Suppressor macrophage treated with lipopolysaccharide for 1 hour (primary cell): Measurements from ENCODE around the gene DCDC2B.
"Not testable (repeated sequence)": the region's sequence is repeated elsewhere in the genome, so short reads cannot be mapped to it uniquely, and the experiment has no call there.

Source experiments
- DNase-seq, 3 donors: peaks; one replicate each; pipeline ENCODE4 v3.0.0-alpha.2; 2020 to 2022

Gene DCDC2B

DNA sequence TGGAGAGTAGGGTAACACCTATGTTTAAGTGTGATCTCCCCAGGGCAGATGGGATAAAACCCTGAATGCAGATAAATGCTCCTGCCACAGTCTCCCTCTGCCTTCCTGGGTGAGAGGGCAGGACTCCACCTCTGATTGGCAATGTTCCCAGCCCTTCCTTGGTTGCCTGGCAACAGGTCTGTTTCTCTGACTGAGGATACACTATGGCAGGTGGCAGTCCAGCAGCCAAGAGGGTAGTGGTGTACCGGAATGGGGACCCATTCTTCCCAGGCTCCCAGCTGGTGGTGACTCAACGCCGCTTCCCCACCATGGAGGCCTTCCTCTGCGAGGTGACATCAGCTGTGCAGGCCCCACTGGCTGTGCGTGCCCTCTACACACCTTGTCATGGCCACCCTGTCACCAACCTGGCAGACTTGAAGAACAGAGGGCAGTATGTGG, at the start of gene DCDC2B:
Gene DCDC2B, plus strand, starts transcription at position 199 of the 438 bp plus-strand sequence. Its CDS starts 5 bp downstream, at position 204.
- DNase-seq, result no peak

DNA sequence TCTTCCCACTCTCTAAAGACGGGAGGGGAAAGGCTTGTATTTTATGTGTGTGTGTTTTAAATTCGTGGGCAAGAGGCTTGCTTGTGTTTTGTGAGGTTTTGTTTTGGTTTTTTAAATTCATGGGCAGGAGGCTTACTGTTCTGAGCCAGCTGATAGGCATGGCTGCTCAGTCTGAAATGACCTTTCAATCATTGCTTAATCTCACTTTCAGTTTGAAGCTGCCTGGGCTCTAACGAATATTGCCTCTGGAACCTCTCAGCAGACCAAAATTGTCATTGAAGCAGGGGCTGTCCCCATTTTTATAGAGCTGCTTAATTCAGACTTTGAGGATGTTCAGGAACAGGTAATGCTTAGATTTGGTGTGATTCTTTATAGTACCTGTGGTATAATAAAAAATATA, 49.7 kb upstream of the DCDC2B start:
- DNase-seq, result no peak

DNA sequence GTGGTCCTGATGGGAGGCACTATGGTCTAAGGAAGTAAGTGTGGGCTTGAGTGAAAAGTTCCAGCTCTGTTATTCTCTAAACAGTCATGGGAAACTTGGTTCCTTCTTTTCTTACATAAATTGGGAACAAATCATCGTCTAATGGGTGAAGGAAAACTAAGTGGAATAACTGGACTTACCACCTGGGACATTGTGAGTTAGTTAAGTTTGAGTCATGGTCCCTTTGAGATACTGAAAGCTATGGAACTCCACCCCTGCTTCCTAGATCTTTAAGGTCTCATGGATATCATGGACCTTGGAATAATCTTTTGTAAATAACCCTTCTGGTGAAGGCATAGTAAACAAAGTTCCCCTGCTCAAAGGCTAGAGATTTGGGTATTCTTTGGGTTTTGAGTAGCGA, 45.5 kb upstream of the DCDC2B start:
- no peak for DNase-seq

DNA sequence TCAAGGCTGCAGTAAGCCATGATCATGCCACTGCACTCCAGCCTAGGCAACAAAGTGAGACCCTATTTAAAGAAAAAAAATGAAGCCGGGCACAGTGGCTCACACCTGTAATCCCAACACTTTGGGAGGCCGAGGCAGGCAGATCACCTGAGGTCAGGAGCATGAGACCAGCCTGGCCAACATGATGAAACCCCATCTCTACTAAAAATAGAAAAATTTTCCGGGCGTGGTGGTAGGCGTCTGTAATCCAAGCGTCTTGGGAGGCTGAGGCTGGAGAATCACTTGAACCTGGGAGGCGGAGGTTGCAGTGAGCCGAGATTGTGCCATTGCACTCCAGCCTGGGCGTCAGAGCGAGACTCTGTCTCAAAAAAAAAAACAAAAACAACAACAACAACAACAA, 43.3 kb upstream of the DCDC2B start:
- not testable (repeated sequence) for DNase-seq

DNA sequence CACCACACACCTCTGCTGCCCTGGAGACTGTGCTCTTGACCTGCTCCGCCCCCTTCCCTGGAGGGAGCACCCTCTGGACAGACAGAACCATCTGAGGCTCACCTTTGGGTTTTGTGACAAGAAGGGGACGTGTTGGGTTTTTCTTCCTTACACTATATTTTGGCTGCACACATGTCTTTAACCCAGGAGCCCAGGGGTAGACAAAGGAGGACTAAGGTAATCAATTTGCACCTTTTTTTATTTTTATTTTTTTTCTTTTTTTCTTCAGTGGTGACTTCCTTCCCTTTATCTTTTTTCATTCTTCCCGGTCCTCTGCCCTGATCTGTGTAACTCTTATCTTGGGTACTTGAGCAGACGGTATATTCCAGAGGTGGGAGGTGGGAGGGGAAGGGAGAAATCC, 37.9 kb upstream of the DCDC2B start:
- DNase-seq, result no peak

DNA sequence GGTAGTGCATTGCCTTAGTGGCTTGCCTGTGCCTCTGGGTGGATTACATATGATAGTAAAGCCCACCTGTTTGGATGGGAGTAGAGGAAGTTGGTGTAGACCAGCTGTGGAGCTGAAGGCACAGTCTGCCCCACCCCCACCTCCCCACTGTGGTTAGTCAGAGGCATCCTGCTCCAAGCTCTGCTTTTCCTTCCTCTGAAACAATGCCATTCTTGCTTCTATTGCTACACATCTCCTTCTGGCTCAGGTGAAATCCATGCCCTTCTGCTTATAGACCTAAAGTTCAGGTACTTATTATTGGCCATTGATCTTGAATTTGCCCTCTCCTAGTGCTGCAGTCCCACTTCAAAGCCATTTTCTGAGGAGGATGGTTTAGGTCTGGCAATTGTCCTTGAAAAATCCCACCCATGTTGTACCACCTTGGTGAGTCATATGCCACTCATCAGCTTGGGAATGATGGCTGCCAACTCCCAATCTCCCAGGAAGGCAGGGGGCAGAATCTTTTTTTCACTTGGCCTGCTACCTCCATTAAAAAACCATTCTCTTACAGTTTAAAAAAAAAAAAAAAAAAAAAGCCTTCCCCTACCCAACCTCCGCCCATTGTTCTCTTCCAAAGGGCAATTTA, 36.2 kb upstream of the DCDC2B start:
- DNase-seq, result no peak

DNA sequence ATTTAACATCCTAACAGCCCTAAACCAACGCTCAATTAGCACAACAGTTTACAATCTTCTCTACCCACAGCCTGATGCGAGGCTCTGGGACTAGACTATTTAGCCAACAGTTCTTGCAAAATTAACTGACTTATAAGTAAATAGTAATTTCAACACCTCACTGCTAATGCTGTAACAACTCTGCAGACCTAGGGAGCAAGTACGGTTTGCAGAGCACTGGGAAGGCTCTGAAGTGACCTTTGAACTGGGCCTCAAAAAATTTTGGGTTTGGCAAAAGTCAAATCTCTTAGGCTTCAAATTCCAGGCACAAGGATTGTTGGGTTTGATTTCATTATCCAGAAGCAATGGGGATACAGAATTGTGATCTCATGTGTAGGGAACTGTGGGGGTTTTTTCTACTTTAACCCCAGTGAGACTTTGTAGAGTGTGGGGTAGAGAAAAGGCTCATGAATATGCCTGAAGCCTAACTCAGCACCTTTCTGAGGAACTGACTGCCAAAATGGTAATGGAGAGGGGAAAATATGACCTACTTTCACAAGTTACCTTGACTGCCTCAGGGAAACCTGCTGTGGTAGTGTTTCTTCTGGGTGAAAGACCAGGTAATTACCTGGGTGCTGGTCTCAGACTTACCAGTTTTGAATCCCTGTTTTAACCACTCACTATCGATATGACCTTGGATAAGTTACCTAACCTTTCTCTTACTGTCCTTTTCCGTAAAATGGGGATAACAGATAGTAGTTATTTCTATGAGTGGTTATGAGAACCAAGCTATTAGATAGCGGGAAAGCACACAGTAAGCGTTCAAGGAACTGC, 30.3 kb upstream of the DCDC2B start:
- DNase-seq, result peak; percentile 26 to 39 (median 38)

DNA sequence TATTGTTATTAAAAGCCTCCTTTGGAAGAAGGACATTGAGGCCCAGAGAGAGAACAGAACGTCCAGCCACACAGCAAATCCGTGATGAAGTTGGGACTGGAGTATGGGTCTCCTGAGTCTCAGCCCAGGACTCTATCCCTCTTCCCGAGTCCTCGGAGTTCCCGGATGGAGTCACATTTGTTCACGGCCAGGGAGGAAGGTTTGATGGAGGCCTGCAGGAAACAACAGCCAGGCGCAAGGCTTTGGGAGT, 29.8 kb upstream of the DCDC2B start:
- DNase-seq, result no peak

DNA sequence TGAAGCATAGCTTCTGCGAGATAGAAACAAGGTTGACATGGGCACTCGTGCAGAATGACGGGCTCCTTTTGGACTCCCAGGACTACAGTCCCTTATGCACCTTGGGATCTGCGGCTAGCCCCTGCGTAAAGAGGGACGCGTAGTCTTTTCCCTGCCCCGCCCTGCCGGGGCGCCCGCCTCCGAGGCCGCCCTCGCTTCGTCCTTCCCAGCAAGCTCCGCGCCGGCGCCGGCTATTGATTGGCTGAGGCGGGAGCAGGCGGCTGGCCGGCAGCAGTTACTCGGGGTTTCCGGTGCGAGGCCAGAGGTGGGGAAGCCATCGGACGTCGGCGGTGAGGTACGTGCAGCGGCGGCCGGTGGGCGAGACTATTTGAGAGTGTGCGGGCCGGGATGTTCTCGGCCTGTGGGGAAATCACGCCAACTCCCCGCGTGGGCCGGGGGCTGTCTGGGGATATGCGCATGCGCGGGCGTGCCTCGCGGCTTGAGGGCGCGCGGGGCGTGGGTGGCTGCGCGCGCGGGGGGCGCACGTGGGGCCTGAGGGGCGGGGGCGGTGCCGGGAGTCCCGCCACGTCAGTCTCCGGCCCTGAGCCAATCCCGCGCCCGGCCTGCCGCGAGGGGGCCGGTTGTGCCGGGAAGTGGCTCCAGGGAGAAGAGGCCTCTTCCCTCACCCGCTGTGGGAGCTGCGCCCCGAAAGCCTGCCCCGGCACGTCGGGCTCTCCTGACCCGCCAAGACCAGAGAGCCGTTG, 29.3 kb upstream of the DCDC2B start, which contains the start of gene TXLNA:
Gene TXLNA, plus strand, starts transcription at position 233 of the 743 bp plus-strand sequence. CDS start 671 bp downstream, outside the sequence.
- peak; percentile 94 to 99 (median 97) for DNase-seq

DNA sequence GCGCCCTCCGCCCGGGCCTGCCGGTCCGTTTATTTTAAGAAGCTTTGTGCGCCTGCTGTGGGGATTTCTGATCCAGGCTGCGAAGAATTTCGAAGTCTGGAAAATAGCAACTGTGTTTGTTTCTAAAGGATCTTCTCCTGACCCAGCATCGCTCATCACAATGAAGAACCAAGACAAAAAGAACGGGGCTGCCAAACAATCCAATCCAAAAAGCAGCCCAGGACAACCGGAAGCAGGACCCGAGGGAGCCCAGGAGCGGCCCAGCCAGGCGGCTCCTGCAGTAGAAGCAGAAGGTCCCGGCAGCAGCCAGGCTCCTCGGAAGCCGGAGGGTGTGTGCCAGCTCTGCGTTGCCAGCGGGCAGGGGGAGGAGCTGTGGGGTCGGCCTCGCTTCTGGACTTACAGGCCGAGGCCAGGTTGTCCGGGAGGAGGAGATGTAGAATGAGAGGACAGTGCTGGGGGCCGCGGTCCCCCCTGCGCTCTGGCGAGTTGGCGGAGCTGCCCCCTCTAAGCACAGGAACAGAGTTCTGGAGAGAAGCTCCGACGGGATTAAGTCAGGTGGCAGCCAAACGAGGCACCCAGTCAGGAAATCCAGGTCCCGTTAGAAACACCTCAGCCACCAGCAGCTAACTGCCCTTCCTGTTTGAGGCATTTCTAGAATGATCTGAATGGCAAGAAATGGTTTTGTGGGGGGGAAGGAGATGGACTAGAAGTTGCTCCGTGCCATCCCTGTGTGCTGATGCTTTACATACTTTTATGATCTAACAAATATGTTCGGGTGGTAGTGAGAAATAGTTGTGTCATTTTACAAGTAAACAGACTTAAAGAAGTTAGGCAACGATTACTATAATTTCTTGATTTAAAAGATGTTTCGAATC, 28.5 kb upstream of the DCDC2B start:
- peak; percentile 47 to 69 (median 63) for DNase-seq

DNA sequence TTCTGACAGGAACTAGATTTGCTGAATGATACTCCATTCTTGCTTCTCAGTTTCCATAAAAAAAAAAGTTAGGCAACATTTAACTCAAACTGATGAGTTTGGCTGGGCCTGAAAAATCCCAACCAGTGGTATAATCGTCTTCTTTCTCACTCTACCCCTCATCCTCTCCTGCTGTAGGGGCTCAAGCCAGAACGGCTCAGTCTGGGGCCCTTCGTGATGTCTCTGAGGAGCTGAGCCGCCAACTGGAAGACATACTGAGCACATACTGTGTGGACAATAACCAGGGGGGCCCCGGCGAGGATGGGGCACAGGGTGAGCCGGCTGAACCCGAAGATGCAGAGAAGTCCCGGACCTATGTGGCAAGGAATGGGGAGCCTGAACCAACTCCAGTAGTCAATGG, 27.8 kb upstream of the DCDC2B start:
- no peak for DNase-seq

DNA sequence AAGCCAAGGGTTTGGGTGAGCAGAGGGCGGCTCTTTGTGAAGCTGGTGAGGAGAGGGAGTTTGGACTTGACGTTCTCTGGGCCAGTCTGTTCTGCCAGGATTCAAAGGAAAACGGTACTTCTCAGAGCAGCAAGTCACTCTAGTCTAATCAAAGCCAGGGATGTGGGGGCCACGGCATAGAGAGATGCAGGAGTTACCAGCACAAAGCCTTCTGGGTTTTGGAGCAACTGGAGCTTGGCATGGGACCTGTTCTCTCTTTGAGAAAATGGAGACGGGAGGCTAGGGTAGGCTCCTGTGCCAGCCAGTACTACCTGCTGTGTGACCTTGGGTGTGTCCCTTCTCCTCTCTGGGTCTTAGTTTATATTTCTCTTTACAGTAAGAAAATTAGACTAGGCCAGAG, 27.3 kb upstream of the DCDC2B start:
- no peak for DNase-seq

DNA sequence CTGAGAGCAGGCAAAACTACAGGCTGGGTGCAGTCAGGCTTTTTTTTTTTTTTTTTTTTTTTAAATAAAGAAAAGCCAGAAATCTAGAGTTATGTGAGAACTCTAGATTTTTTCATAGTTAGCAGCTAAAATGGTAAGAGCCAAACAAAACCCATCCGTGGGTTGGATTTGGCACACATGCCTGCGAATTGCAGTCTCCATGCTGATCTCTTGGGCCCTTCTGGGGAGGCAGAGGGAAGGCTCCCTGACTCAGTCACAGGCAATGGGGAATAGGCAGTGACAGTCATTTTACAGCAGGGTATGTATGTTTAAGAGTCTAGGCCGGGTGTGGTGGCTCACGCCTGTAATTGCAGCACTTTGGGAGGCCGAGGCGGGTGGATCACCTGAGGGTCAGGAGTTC, 26.8 kb upstream of the DCDC2B start:
- DNase-seq, result no peak

DNA sequence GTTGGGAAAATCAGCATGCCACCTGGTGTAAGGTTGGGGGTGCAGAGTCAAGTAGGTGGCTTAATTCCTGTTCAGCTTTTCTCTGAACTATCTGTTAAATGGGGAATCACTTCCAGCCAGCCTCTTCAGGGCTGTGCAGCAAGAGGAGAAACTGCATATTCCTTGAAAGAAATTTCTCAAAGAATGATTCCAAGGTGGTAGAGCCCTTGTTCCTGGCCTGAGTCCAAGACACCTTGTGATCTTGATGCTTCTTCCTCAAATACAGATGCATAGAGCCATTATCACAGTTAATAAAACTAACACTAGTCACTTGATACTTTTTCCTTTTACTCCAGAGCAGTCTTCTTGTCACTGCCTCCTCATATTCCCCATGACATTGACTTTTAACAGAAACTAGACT, 24.2 kb upstream of the DCDC2B start:
- DNase-seq, result peak in 2 of 3 donors; percentile 23 to 28

DNA sequence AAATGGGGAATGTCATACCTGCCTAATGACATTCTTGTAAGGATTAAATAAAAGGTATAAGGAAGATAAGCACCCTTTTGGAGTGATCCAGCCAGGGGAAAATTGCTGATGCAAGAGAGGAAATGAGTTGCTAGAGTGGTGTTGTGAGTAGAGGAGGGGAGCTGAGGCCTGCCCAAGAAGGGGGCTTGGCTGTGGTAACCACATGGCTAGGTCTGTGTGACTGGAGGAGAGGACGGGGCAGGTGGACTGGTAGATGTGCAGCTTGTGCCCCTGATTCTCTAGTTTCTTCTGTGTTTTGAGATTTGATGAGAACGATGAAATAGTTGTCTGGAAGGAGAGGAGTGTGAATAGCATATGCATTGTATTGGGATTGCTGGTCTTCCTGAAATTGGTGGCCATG, 22.8 kb upstream of the DCDC2B start:
- no peak for DNase-seq

DNA sequence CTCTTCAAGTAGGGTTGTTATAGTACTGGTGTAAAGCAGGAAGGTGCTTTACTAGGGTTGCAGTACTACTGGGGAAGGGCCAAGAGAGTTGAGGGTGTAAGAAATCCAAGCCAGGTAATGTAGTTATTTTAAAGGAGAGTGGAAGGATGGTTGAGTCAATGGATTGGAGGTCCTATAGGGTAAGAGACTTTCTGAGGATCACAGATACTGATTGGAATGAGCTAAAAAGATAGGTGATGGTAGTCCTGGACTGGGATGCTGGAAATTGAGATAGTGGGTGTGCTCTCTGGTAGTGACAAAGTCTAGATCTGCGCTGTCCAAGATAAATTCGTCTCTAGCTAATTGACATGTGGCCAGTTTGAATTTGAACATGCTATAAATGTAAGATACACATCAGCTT, 22.4 kb upstream of the DCDC2B start:
- no peak for DNase-seq

DNA sequence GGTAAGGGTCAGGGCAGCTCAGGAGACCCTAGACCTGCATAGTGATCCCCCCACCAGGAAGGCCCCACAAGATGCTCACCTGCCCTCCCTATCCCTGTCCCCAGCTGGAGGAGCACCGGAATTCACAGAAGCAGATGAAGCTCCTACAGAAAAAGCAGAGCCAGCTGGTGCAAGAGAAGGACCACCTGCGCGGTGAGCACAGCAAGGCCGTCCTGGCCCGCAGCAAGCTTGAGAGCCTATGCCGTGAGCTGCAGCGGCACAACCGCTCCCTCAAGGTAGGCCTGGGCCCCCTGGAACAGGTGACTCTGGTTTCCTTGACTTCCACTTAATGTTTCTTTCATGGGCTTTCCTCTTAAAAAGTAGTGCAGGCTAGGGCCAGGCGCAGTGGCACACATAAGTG, 21.0 kb upstream of the DCDC2B start:
- no peak for DNase-seq

DNA sequence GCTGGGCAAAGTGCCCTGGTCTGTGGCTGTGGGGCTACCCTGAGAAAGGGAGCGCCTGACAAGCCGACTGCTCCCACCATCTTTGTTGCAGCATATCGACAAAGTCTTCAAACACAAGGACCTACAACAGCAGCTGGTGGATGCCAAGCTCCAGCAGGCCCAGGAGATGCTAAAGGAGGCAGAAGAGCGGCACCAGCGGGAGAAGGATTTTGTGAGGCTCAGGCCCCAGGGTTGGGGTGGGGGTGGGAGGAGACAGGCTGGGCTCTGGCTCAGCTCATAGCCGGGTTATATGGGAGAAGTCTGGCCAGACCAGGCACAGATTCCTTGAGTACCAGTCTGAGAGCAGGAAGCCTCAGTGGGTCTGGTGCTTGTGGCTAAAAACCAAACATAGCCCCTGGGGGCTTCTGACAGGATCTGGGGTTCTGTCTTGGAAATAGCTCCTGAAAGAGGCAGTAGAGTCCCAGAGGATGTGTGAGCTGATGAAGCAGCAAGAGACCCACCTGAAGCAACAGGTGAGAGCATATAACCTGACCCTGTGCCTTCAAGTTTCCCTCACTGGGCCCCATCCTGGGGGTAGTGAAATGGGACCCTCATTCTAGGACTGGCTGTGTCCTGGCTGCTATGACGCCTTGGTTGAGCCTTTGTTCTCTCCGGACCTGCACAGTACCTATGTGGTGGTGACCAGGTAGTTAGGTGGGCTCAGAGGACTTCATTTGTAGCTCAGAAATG, 16.5 kb upstream of the DCDC2B start:
- no peak for DNase-seq

DNA sequence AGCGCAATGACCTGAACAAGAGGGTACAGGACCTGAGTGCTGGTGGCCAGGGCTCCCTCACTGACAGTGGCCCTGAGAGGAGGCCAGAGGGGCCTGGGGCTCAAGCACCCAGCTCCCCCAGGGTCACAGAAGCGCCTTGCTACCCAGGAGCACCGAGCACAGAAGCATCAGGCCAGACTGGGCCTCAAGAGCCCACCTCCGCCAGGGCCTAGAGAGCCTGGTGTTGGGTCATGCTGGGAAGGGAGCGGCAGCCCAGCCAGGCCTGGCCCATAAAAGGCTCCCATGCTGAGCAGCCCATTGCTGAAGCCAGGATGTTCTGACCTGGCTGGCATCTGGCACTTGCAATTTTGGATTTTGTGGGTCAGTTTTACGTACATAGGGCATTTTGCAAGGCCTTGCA, 13.9 kb upstream of the DCDC2B start:
- DNase-seq, result no peak

DNA sequence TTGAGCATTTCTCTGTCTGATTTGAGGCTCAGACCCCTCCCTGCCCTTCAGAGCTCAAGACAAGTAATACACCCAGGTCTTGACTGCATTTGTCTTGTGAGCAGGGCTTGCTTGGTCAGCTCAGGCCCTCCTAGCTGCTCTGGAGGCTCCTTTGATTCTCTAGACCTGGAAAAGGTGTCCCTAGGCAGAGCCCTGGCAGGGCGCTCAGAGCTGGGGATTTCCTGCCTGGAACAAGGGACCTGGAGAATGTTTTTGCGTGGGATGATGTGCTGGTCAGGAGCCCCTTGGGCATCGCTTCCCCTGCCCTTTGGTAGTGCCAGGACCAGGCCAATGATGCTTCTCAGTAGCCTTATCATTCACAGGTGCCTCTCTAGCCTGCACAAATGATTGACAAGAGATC, 13.4 kb upstream of the DCDC2B start:
- DNase-seq, result no peak

DNA sequence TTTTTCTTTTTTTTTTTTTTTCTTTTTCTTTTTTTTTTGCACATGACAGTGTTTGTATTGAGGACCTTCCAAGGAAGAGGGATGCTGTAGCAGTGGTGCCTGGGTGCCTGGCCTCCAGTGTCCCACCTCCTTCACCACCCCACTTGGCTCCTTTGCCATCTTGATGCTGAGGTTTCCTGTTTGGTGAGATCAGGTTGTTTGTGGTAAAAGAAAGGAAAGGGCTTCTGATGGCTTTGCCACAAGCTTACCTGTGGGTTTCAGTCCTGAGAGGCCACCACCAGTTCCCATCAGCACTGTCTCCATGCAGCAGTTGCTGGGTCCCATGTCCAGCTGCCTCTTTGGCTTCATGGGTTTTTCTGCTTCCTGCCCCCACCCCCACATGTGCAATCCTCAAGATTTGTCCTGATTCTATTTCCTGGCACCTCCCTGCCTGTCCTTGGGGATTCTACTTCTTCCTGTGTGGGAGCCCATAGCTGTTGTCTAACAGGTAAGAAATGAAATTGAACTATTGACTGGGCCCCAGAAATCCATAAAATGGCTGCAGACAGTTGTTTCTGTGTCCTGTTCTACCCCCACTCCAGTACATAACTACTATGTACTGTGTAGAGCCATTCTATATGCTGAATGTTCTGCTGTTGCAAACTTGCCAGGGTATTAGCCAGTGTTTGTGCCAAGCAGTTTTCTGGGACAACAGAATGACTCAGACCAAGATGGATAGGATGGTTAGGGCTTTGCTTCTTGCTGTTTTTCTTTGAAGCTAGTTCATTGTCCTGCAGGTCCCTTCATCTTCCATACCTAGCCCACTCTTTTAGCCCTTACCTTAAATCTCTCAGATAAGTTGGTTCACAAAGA, 12.7 kb upstream of the DCDC2B start:
- DNase-seq, result no peak
